K562 (cell line): ENCODE results near the gene RGS6. TPM values are rescaled to one million over a fixed set of nuclear protein-coding genes. Genes with fewer than 3 reads are reported as not detected.

Source experiments
- ATAC-seq: fragments of 200-7000 bp; cut with Tn5 transposase; 3 replicates; pipeline ENCODE4 v1.9.1; 2020; ENCODE audit warnings: moderate library complexity
- BruUV-seq: library from RNA; stranded (reverse); fragments of 400-500 nt; replicated peaks from 2 replicates; lab custom pipeline; 2021; lab: Mats Ljungman, UMichigan
- CTCF ChIA-PET: fragments of 300-600 bp; formaldehyde crosslinking; extraction: SDS; loops from one replicate; lab custom pipeline; 2021; ENCODE audit warnings: low intra/inter-chr PET ratio; lab: Yijun Ruan, JAX
- POLR2A ChIA-PET: fragments of 300-600, 350-650 bp; sonication (Branson Sonifier 250); formaldehyde crosslinking; extraction: SDS; loops from one replicate; lab custom pipeline; 2021; ENCODE audit warnings: antibody characterized with exemption, inconsistent platforms; lab: Yijun Ruan, JAX
- DNase-seq, 4 experiments: peaks; one replicate each; pipeline versions ENCODE4 v3.0.0 to v3.0.0-alpha.2; 2011 to 2018; ENCODE audit warnings: low spot score in 3 of 4, mixed read lengths in 3 of 4; ENCODE audit errors: extremely low read depth in 1 of 4
- FAIRE-seq: peaks from 2 replicates; lab custom pipeline; 2011; peaks lifted over from hg19 to GRCh38; lab: Jason Lieb, UNC
- H2AFZ ChIP-seq: 2 replicates; pipeline ENCODE4 v1.6.0; 2011; ENCODE audit warnings: low read depth, low read length, control low read depth, inconsistent platforms
- H3K27ac ChIP-seq: fragments of 200-600 bp; 3 replicates; pipeline ENCODE4 v1.8.0; 2011; ENCODE audit warnings: low read depth, mild to moderate bottlenecking, control low read depth, inconsistent platforms, low read length, moderate library complexity, mixed read lengths; ENCODE audit errors: extremely low read depth
- H3K27me3 ChIP-seq, 2 experiments: fragments of 300-600 bp in 1 of 2; 2 replicates in 1 of 2; 3 replicates in 1 of 2; pipeline versions ENCODE4 v1.6.0 to v1.8.0; 2011; ENCODE audit warnings: inconsistent platforms in 2 of 2, low read length in 2 of 2, mild to moderate bottlenecking in 1 of 2, mixed read lengths in 1 of 2, moderate library complexity in 1 of 2; ENCODE audit not compliant: control insufficient read depth in 2 of 2, insufficient read depth in 2 of 2
- H3K36me3 ChIP-seq: fragments of 300-600 bp; 3 replicates; pipeline ENCODE4 v1.8.0; 2011; ENCODE audit warnings: mild to moderate bottlenecking, low read length, inconsistent platforms; ENCODE audit not compliant: control insufficient read depth, insufficient read depth
- H3K4me1 ChIP-seq, 2 experiments: fragments of 200-600 bp in 1 of 2; replicated peaks in 1 of 2; 2 replicates in 1 of 2; 3 replicates in 1 of 2; pipeline versions ENCODE4 v1.5.1 to v1.8.0; 2011; ENCODE audit warnings: inconsistent platforms in 2 of 2, low read length in 2 of 2, mild to moderate bottlenecking in 1 of 2, mixed read lengths in 1 of 2, moderate library complexity in 1 of 2; ENCODE audit not compliant: control insufficient read depth in 2 of 2, insufficient read depth in 2 of 2
- H3K4me2 ChIP-seq: 2 replicates; pipeline ENCODE4 v1.6.1; 2011; ENCODE audit warnings: low read length, control low read depth, inconsistent platforms, mixed read lengths; ENCODE audit not compliant: insufficient read depth
- H3K4me3 ChIP-seq: fragments of 200-600 bp; sonication (generic), shearing (Covaris generic); 2 replicates; pipeline ENCODE4 v1.5.1; 2016; ENCODE audit warnings: control low read depth, inconsistent platforms
- H3K79me2 ChIP-seq: fragments of 200-600 bp; 3 replicates; pipeline ENCODE4 v1.8.0; 2011; ENCODE audit warnings: low read length, inconsistent platforms; ENCODE audit not compliant: control insufficient read depth, insufficient read depth
- H3K9ac ChIP-seq, 2 experiments: 2 replicates each; pipeline versions ENCODE4 v1.6.0 to v1.6.1; 2011; ENCODE audit warnings: low read depth in 2 of 2, low read length in 2 of 2, control low read depth in 1 of 2, inconsistent platforms in 1 of 2, mild to moderate bottlenecking in 1 of 2, mixed read lengths in 1 of 2; ENCODE audit not compliant: insufficient read depth in 1 of 2
- H3K9me1 ChIP-seq: one replicate; pipeline ENCODE4 v1.6.0; 2011; ENCODE audit warnings: inconsistent platforms, mild to moderate bottlenecking, low read length, moderate library complexity; ENCODE audit not compliant: control insufficient read depth, insufficient read depth
- H3K9me3 ChIP-seq: replicated peaks from 2 replicates; pipeline ENCODE4 v1.5.1; 2011; ENCODE audit warnings: low read depth, low read length, inconsistent platforms; ENCODE audit not compliant: control insufficient read depth, insufficient read depth
- H4K20me1 ChIP-seq: replicated peaks from 2 replicates; pipeline ENCODE4 v1.6.1; 2011; ENCODE audit warnings: low read length, inconsistent platforms, mixed read lengths; ENCODE audit not compliant: control insufficient read depth, insufficient read depth
- ETV5 ChIP-seq: sonication (generic); formaldehyde crosslinking; IDR thresholded peaks from 2 replicates; pipeline ENCODE4 v1.4.0; 2020; ENCODE audit warnings: low read depth, mild to moderate bottlenecking, missing genetic modification reagents
- FOXJ2 ChIP-seq: fragments of 200-800 bp; sonication (Bioruptor generic); IDR thresholded peaks from 2 replicates; pipeline ENCODE4 v1.6.1; 2016; ENCODE audit warnings: missing genetic modification characterization, missing compliant biosample characterization
- HMGN3 ChIP-seq: IDR thresholded peaks from 2 replicates; pipeline ENCODE4 v1.6.1; 2011; ENCODE audit warnings: borderline replicate concordance, low read depth, mild to moderate bottlenecking, mixed read lengths, low read length; ENCODE audit not compliant: insufficient read length; ENCODE audit errors: extremely low read depth
- MEF2D ChIP-seq: conservative IDR thresholded peaks from 2 replicates; pipeline ENCODE4 v1.6.1; 2016; ENCODE audit warnings: low read depth, missing genetic modification characterization, missing compliant biosample characterization
- MTA1 ChIP-seq: fragments of 450-650 bp; IDR thresholded peaks from 2 replicates; pipeline ENCODE4 v1.6.1; 2017; ENCODE audit warnings: borderline replicate concordance
- TEAD1 ChIP-seq, 2 experiments: fragments of 450-650 bp in 1 of 2; sonication (generic) in 1 of 2; formaldehyde crosslinking; IDR thresholded peaks; 2 replicates each; pipeline versions ENCODE4 v1.4.0 to v1.8.0; 2020 to 2022; ENCODE audit warnings: mild to moderate bottlenecking in 2 of 2, missing genetic modification reagents in 1 of 2
- YBX1 ChIP-seq: fragments of 450-650 bp; IDR thresholded peaks from 2 replicates; pipeline ENCODE4 v1.7.1; 2016; ENCODE audit warnings: mild to moderate bottlenecking
- YY1 ChIP-seq, 3 experiments: IDR thresholded peaks; 2 replicates each; pipeline ENCODE4 v1.6.1; 2011; ENCODE audit warnings: low read length in 2 of 3, mild to moderate bottlenecking in 2 of 3, moderate library complexity in 2 of 3, borderline replicate concordance in 1 of 3, control low read depth in 1 of 3, low read depth in 1 of 3; ENCODE audit not compliant: insufficient read depth in 3 of 3, insufficient replicate concordance in 2 of 3, control insufficient read depth in 1 of 3, insufficient read length in 1 of 3; ENCODE audit errors: extremely low read depth in 1 of 3
- ZEB2 ChIP-seq: fragments of 450-650 bp; IDR thresholded peaks from 2 replicates; pipeline ENCODE4 v1.6.1; 2016
- ZNF282 ChIP-seq: sonication (generic); formaldehyde crosslinking; IDR thresholded peaks from 2 replicates; pipeline ENCODE4 v1.8.1; 2023; ENCODE audit warnings: missing genetic modification reagents
- ZNF347 ChIP-seq: fragments of 450-650 bp; formaldehyde crosslinking; IDR thresholded peaks from 2 replicates; pipeline ENCODE4 v1.4.0; 2020; ENCODE audit warnings: low read depth, mild to moderate bottlenecking, moderate library complexity
- ZNF41 ChIP-seq: fragments of 250-450 bp; sonication (Bioruptor Pico); conservative IDR thresholded peaks from 2 replicates; pipeline ENCODE4 v1.4.0; 2020; ENCODE audit warnings: mild to moderate bottlenecking
- ZNF431 ChIP-seq: sonication (generic); formaldehyde crosslinking; IDR thresholded peaks from 2 replicates; pipeline ENCODE4 v1.8.0; 2022; ENCODE audit warnings: mild to moderate bottlenecking, missing genetic modification reagents
- ZNF512 ChIP-seq: IDR thresholded peaks from 2 replicates; pipeline ENCODE4 v1.6.1; 2016; ENCODE audit warnings: missing genetic modification characterization, missing compliant biosample characterization
- WGBS: fragments of 100-300 bp; shearing (Covaris generic); methylation state at CpG from one replicate; pipeline ENCODE4 v1.1.6; 2016; ENCODE audit warnings: low coverage, mixed read lengths; ENCODE audit not compliant: insufficient coverage; ENCODE audit errors: missing lambda C conversion rate; 5-methylcytosine and 5-hydroxymethylcytosine counted together
- in situ Hi-C: fragments of 300-500 bp; cut with MboI; formaldehyde crosslinking; loops from 4 replicates; pipeline ENCODE4 v1.15.0; 2018; ENCODE audit warnings: inconsistent platforms, mixed read lengths
- intact Hi-C: fragments of 100-400 bp; cut with micrococcal nuclease; formaldehyde crosslinking; loops from 2 replicates; pipeline ENCODE4 v1.14.2; 2022
- polyA plus RNA-seq, 8 experiments: library from polyadenylated mRNA; depleted of rRNA in 4 of 8; stranded (reverse) in 5 of 8; unstranded in 3 of 8; fragments of >200 nt; fragmentation: Nextera tagmentation in 2 of 8; fragmentation: Illumina TruSeq in 1 of 8; extraction: Ambion mirVana in 2 of 8; extraction: Trizol in 1 of 8; gene quantifications; 2 replicates each; pipeline versions ENCODE4 v1.2.1 to v1.2.3, GENCODE V29; 2011 to 2014; ENCODE audit warnings: inconsistent platforms in 1 of 8, missing spikeins in 1 of 8
- total RNA-seq, 7 experiments: library from RNA; depleted of rRNA in 6 of 7; stranded (reverse); fragments of >200 nt in 6 of 7; fragmentation: Illumina TruSeq in 2 of 7; extraction: Trizol in 2 of 7; gene quantifications; 2 replicates each; pipeline versions ENCODE4 v1.2.1 to v1.2.3, GENCODE V29; 2011 to 2021; ENCODE audit warnings: low replicate concordance in 1 of 7

Gene RGS6
- total and polyA plus RNA-seq, 9 of the 15 experiments (the other 6 are each of a cell fraction or from before 2014, with no cell fraction given) = not detected

GRCh38 chr14:72336311-72336980, 404.2 kb downstream of the RGS6 start:
- Histone ChIP-seq H3K4me3 (no peak overlapping the region), H3K4me1 (no peaks in the 10 kb centered on the region), H3K9me3 (no peaks in the 10 kb centered on the region), H3K27ac (no peak overlapping the region), H3K4me2 (no peak overlapping the region), H3K79me2 (no peaks in the 10 kb centered on the region), H4K20me1 (no peaks in the 10 kb centered on the region), H3K9ac (no peak overlapping the region), H3K27me3 (no peaks in the 10 kb centered on the region), H3K36me3 (no peaks in the 10 kb centered on the region), H2AFZ (no peak overlapping the region), H3K9me1 (no peaks in the 10 kb centered on the region)
- TF ChIP-seq YY1 (IDR thresholded peaks at IDR 0.05; ENCODE audit: borderline replicate concordance in 1 of 3, control insufficient read depth in 1 of 3, extremely low read depth in 1 of 3, insufficient read depth in 3 of 3, insufficient read length in 1 of 3, insufficient replicate concordance in 2 of 3, low read depth in 1 of 3, low read length in 2 of 3) (no peak), ZNF41 (CRISPR knock-in tag) (no peak), TEAD1 (CRISPR knock-in tag; IDR thresholded peaks at IDR 0.05) (no peak), ZNF347 (CRISPR knock-in tag) (no peak), HMGN3 (no peak), ETV5 (no peak), ZEB2 (no peak), YBX1 (no peak), ZNF282 (no peak), MTA1 (no peak), MEF2D (tag) (no peak), FOXJ2 (tag) (no peak), ZNF431 (no peak), ZNF512 (tag) (no peak)
- intact Hi-C loops = no loop called here
- in situ Hi-C loops = no loop called here
- ChIA-PET POLR2A (no interaction called here), CTCF (no interaction called here)
- ATAC-seq (no peak), DNase-seq (no peak), FAIRE-seq (no peak)
- 15% methylated on average over 4 of the region's 4 CpGs for WGBS
- no TSS peak for BruUV-seq
